ENCODE measurements around the gene FOXL2.

The FOXL2 gene

DNA sequence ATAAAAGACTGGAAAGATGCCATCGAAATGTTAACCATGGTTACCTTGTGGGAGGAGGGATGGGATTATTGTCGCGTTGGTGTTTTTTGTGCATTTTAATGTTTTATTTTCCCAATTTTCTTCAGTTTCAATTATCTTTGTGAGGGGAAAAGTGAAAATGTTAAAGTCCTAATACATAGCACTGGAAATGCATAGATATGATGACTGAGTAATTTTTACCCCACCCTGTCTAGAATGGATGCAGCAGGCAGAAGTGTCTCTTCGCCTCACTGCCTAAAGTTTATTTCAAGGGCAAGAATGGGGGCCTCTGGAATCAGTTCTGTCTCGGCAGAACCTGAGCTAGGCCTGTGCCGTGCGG lies 11.5 kb downstream of the FOXL2 start:
- Histone ChIP-seq H3K9ac (no peak overlapping the region), H3K79me2 (peaks cover 49% of the 10 kb centered on the region), H2AFZ (peak overlapping the region; percentile 81), H3K4me1 (peaks cover 49% of the 10 kb centered on the region), H3K4me2 (ENCODE audit: low read length) (peak overlapping the region; percentile 72), H3K27me3 (ENCODE audit: control insufficient read depth, insufficient read depth, low read length) (no peaks in the 10 kb centered on the region), H3K27ac (peak overlapping the region; percentile 95), H3K36me3 (ENCODE audit: control insufficient read depth, insufficient read depth, low read length) (no peaks in the 10 kb centered on the region), H3K9me3 (ENCODE audit: control insufficient read depth, low read length) (no peaks in the 10 kb centered on the region), H3K4me3 (ENCODE audit: low read depth, low read length) (peak overlapping the region; percentile 78)
- TF ChIP-seq, protein P1, sequence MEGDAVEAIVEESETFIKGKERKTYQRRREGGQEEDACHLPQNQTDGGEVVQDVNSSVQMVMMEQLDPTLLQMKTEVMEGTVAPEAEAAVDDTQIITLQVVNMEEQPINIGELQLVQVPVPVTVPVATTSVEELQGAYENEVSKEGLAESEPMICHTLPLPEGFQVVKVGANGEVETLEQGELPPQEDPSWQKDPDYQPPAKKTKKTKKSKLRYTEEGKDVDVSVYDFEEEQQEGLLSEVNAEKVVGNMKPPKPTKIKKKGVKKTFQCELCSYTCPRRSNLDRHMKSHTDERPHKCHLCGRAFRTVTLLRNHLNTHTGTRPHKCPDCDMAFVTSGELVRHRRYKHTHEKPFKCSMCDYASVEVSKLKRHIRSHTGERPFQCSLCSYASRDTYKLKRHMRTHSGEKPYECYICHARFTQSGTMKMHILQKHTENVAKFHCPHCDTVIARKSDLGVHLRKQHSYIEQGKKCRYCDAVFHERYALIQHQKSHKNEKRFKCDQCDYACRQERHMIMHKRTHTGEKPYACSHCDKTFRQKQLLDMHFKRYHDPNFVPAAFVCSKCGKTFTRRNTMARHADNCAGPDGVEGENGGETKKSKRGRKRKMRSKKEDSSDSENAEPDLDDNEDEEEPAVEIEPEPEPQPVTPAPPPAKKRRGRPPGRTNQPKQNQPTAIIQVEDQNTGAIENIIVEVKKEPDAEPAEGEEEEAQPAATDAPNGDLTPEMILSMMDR (IDR thresholded peaks at IDR 0.05) = no peak

DNA sequence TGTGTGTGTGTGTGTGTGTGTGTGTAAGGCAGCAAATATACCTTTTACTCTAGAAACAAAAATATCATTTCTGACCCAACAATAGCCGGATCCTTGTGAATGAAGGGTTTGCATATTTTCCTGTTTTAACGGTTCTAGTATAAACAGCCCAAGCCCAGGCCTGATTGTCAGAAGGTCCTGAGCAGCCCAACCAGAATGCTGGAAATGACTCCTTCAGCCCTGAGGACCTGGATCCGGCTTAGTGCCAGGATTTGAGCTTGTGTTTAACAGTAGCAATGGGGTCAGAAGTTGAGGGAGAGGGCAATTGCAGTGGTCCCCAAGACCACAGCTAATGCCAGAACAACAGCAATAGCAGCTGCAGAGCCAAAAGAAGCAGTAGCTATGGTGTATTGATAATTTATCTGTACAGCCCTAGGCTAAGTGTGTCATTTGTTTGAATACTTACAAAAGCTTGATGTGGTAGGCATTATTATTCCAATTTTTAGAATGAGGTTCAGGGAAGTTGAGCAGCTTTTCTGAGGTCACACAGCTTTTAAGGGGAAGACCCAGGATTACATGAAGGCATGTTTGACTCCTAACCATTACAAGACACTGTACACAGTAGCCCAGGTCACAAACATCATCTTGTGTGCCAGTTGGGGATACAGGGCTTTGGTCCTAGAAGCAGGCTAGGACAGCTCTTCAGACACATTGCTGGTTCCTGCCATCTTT lies 12.8 kb downstream of the FOXL2 start:
- Histone ChIP-seq H3K4me1 (peaks cover 49% of the 10 kb centered on the region), H3K9me3 (ENCODE audit: control insufficient read depth, low read length) (no peaks in the 10 kb centered on the region), H2AFZ (peak overlapping the region; percentile 3), H3K27me3 (ENCODE audit: control insufficient read depth, insufficient read depth, low read length) (no peaks in the 10 kb centered on the region), H3K9ac (no peak overlapping the region), H3K36me3 (ENCODE audit: control insufficient read depth, insufficient read depth, low read length) (no peaks in the 10 kb centered on the region), H3K4me3 (ENCODE audit: low read depth, low read length) (no peak overlapping the region), H3K4me2 (ENCODE audit: low read length) (no peak overlapping the region), H3K79me2 (peaks cover 43% of the 10 kb centered on the region), H3K27ac (peak overlapping the region; percentile 95)
- TF ChIP-seq, protein P1 (IDR thresholded peaks at IDR 0.05) = no peak

DNA sequence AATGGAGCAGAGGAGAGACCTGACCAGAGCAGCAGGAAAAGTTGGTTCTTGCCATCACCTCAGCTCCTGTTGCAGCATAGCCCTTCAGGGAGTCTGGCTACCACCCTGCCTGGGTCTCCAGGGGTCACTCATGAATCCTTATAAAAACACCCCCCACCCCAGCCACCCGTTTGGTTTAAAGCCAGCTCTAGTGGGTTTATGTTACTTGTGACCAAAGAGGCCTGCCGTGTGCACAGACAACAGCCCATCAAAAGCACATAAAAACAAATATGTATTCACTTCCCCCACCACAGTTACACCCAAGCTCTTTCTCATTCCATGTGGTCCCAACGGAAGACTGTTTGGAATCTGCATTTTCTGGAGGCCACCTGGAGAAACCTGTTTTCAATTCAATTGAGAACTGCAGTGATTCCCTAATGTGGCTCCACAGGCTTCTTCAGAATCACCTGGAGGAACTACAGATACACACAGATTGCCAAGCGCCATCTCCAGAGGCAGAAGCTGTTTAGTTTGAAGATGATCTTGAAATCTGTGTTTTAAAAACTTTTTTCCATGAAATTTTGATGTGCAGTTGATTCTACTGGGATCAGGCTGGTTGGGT lies 13.8 kb downstream of the FOXL2 start:
- Histone ChIP-seq H3K36me3 (ENCODE audit: control insufficient read depth, insufficient read depth, low read length) (no peaks in the 10 kb centered on the region), H3K9ac (no peak overlapping the region), H3K4me1 (peaks cover 49% of the 10 kb centered on the region), H3K27me3 (ENCODE audit: control insufficient read depth, insufficient read depth, low read length) (no peaks in the 10 kb centered on the region), H2AFZ (peak overlapping the region; percentile 3), H3K4me2 (ENCODE audit: low read length) (no peak overlapping the region), H3K9me3 (ENCODE audit: control insufficient read depth, low read length) (no peaks in the 10 kb centered on the region), H3K79me2 (peaks cover 45% of the 10 kb centered on the region), H3K4me3 (ENCODE audit: low read depth, low read length) (no peak overlapping the region), H3K27ac (peak overlapping the region; percentile 95)
- TF ChIP-seq, protein P1 (IDR thresholded peaks at IDR 0.05) = no peak

DNA sequence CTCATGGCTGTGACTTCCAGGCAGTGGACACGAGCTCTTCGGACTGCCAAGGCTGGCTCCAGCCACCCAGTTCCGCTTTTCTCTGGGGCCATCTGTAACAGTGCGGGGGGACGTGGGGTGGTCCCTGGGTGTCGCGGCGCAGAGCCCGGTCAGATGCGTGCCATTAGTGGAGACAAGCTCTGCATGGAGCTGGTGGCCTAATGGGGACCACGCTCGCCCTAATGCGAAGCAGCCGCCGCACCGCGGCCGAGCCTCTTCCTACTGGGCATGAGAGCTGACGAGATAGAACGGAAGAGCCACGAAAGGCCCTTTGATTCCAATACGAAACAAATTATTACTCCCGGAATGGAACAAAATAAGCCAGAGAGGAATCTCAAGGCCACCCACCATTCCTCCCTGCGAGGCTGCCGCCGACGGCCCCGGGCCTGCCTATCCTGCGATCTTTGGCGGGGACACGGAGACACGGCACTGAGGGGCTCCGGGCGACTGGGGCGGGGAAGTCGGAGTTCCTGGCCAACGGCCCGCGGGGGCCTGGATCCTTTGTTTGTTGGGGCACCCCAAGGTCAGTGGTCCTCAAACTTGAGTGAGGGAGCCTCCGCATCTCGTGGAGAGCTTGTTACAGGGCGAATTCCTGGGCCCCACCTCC lies 18.1 kb downstream of the FOXL2 start:
- Histone ChIP-seq H3K27me3 (ENCODE audit: control insufficient read depth, insufficient read depth, low read length) (no peaks in the 10 kb centered on the region), H3K9ac (no peak overlapping the region), H3K4me2 (ENCODE audit: low read length) (no peak overlapping the region), H2AFZ (no peak overlapping the region), H3K9me3 (ENCODE audit: control insufficient read depth, low read length) (no peaks in the 10 kb centered on the region), H3K4me3 (ENCODE audit: low read depth, low read length) (no peak overlapping the region), H3K36me3 (ENCODE audit: control insufficient read depth, insufficient read depth, low read length) (no peaks in the 10 kb centered on the region), H3K27ac (no peak overlapping the region), H3K79me2 (peaks cover 19% of the 10 kb centered on the region), H3K4me1 (peaks cover 11% of the 10 kb centered on the region)
- TF ChIP-seq, protein P1 (IDR thresholded peaks at IDR 0.05) = no peak

Measured in parathyroid adenoma (tissue), 2 donors.